Hepatocyte (in vitro differentiated cells): ENCODE measurements around the gene PAQR5.

Source experiments
- EZH2 ChIP-seq: fragments of 200-600 bp; sonication (generic); IDR thresholded peaks from 2 replicates; pipeline ENCODE4 v1.6.1; 2016; ENCODE audit warnings: antibody characterized with exemption, mild to moderate bottlenecking, borderline replicate concordance
- TF ChIP-seq, protein P1 (sequence below): fragments of 200-600 bp; sonication (generic); IDR thresholded peaks from 2 replicates; pipeline ENCODE4 v1.5.1; 2016; ENCODE audit warnings: antibody characterized with exemption, mild to moderate bottlenecking; ENCODE audit not compliant: poor library complexity

DNA sequence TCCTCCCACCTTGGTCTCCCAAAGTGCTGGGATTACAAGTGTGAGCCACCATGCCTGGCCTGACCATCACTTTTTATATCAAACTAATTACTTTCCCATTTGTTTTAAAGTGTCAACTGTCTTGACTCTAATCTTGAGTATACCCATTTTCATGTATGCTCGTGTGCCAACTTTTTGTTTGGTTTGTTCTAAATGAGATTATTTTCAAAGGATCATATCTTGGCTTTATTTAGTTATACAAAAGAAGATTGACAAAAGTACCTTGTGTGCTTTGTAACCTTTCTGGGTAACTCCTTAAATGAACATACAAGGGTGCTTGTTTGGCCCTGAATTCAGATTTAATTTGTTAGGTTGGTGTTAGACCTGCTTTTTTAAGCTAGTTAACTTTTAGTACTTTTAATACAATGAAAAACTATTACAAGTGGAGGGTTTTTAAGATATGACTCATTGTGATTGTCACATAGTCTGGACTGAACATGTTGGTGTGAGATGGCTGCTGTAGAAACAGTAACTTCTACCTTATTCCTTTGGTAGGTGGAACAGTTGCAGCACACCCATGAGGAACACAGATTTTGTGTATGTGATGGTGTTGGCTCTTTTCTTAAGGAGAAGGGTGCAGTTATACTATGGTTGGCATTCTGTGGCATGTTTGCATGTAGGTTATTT is 126.2 kb downstream of the PAQR5 start:
- TF ChIP-seq, protein P1, sequence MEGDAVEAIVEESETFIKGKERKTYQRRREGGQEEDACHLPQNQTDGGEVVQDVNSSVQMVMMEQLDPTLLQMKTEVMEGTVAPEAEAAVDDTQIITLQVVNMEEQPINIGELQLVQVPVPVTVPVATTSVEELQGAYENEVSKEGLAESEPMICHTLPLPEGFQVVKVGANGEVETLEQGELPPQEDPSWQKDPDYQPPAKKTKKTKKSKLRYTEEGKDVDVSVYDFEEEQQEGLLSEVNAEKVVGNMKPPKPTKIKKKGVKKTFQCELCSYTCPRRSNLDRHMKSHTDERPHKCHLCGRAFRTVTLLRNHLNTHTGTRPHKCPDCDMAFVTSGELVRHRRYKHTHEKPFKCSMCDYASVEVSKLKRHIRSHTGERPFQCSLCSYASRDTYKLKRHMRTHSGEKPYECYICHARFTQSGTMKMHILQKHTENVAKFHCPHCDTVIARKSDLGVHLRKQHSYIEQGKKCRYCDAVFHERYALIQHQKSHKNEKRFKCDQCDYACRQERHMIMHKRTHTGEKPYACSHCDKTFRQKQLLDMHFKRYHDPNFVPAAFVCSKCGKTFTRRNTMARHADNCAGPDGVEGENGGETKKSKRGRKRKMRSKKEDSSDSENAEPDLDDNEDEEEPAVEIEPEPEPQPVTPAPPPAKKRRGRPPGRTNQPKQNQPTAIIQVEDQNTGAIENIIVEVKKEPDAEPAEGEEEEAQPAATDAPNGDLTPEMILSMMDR = no peak
- TF ChIP-seq EZH2 = no peak
